T-helper 2 cell (primary cell): ENCODE results near the gene GPR139.

Experiments used
- DNase-seq, 5 experiments: peaks; one replicate each; pipeline versions ENCODE4 v3.0.0 to v3.0.0-alpha.2; 2012 to 2022
- total RNA-seq, 2 donors: gene quantifications; one replicate each; lab custom pipeline; 2026; lab: John Stamatoyannopoulos, UW

GPR139 gene
- total RNA-seq, result 0 reads per million in 2 donors

DNA sequence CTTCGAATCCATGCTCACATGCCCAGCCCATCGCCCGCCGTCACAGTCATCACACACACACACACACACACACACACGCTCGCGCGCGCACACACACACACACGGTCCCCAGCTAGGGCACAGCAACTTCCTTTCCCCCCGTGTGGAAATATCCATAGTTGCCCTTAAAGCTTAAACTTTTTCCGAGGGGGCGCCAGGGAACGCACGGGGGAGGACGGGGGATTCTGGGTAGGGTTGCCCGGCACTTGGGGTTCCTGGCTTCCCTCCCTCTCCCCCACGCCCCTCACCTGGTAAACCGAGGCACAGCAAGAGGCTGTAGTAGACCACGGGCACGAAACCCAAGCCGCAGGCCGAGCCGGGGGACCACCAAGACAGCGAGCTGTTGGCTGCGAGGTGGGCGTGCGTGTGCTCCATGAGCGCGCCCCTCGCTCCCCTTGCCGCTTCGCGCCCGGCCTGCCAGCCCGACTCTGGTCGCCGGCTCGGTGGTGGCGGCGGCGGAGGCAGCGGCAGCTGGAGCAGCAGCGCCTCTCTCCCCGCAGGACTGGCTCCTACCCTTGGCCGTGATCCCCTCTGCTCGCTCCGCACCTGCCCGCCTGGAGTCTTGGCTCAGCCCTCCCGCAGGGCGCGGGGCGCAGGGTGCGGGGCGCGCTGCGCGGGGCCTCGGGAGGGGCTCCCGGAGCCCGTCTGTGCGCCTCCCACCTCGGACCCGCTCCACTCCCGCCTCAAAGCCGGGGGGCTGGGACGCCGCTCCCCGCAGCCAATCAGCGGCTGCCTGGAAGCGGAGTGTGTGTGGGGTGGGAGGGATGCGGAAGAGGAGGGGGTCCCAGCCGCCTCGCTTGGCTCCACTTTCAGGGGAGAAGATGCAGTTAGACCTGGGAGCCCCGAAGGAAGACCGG is at the start of gene GPR139:
GPR139 (minus strand) TSS at position 688 of the 896 bp plus-strand sequence; CDS start at position 414, 274 bp downstream.
- no peak for DNase-seq

DNA sequence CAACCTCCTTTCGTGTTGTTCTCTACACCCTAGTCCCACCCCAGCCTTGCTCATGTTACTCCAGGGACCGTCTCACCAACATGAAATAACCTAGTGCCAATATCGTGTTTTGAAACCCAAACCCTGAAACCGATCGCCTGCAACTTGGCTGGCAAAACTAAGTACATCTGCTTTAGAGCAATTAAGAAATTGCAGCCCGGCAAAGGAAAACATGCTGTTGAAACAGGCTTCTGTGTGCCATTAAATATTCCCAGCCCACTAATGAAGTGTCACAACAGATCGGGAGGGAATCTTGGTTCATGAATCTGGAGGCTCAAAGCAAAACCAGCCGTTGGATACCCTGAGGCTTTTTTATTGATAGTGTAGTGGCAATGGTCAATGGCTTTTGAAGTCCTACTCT is 48.3 kb upstream of the GPR139 start:
- no peak for DNase-seq

DNA sequence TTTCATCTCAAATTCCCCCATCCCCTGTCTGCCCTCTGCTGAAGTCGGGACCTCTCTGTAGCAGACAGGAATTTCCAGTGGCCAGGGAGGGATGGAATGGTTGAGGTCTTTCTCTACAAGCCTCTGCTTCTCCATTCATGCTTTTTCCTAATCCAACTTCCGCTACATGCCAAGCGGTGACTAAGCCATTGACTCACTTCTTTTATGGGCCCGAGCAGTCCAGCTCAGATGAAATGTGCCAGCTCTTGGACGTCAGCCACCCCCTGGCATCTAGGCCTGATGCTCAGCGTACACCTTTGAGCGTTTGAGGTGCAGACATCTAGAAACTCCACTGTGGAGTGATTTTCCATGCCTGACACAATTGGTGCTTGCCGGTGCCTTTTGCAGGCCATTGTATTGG is 40.7 kb upstream of the GPR139 start:
- no peak for DNase-seq

DNA sequence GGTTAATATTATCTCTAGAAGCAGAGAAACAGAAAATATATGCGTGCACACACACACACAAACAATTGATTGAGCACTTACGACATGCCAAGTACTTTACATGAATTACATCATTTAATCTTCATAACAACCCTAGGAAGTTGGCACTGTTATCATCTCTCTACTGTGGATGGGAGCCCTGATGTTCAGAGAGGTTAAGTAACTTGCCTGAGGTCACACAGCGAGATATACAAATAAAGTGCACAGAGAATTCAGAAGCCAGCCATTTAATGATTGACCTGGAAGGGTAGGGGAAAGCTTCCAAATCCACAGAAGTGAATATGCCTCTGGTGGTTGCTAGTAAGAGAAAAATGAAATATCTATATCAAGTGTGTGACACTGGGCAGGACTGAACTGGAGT is 37.5 kb upstream of the GPR139 start:
- no peak for DNase-seq

DNA sequence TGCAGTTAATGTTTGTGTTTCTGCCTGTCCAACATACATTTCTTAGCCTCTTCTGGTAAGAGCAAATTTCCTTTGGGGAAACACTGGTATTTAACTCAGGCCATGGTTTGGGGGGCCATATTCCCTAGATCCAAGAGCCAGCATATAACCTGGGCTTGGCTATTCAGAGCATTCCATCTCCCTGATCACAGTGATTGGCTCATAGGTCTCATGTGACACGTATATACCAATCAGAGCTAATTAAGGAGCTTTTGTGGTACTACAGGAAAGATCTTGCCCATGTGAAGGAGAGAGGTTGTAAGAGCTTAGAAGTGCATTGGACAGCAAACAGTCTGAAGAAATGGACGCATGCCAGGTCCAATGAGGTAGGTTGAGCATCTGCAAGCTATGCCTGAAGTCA is 33.4 kb upstream of the GPR139 start:
- DNase-seq, result no peak

DNA sequence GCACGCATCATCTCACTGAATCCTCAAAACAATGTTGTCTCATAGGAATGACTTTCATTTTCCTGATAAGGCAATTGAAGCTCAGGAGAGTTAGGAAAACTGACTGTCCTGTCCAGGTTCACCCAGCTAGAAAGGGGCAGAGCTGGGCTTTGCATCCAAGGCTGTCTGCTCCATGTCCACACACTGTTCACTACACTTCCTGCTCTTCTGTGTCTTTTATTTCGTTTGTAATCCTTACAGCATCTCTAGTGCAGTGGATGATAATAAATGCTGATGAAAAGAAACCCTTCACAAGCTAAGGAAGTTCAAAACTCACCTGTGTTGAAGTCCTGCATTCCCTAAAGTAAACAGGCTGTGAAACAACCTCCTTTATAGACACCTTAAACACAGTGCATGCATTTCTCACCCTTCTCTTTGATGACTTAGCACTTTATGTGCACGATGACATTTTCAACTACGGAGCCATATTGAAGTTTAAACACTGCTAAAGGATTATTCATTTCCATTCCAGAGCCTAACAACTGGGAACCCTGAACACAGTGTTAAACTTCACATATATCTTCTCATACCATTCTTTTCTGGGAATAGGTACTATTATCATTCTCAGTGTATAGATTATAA is 31.0 kb upstream of the GPR139 start:
- no peak for DNase-seq

DNA sequence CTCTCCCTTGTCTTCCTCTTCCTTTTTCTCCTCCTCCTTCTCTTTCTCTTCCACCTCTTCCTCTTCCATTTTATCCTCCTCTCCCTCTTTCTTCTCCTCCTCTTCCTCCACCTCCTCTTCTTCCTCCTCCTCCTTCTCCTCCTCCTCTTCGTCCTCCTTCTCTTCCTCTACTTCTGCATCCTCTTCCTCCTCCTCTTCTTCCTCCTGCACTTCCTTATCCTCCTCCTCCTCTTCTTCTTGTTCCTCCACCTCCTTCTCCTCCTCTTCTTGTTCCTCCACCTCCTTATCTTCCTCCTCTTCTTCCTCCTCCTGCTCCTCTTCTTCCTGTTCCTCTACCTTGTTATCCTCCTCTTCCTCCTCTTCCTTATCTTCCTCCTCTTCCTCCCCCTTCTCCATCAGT is 28.8 kb upstream of the GPR139 start:
- DNase-seq, result no peak

DNA sequence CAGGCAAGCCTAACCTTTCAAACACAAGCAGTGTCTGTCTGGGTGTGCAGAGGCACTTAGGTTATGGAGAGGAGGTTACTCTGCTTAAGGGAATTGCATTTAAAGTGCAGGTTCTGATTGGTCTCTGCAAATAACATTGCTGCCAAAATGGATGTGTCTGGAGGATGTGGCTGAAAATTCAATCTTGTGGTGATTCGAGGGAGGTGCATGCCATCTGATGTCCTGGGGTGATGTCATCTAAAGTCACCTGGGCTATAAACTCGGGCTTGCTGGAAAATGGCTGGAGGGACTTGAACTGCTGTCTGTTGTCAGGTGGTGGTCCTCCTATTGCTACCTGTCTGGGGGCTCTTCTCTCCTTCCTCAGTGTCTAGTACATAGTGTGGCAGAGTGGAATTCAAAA is 28.3 kb upstream of the GPR139 start:
- no peak for DNase-seq

DNA sequence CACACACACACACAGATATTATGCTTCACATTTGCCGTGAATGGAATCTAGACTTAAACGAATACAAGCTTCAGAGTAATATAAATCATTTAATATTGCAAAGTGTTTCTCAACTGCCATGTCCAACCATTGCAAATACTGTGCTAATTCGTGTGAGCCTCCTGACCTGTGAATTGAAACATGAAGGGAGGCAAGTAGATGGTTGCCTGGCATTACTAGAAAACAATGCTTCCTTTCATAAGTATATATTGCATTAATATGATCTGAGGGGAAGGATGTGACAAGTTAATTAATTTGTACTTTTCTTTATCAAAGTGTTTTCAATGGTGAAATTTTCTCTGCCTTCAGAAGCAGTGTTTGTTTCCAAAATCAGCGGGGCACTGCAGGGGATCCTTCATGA is 25.7 kb upstream of the GPR139 start:
- DNase-seq, result no peak

DNA sequence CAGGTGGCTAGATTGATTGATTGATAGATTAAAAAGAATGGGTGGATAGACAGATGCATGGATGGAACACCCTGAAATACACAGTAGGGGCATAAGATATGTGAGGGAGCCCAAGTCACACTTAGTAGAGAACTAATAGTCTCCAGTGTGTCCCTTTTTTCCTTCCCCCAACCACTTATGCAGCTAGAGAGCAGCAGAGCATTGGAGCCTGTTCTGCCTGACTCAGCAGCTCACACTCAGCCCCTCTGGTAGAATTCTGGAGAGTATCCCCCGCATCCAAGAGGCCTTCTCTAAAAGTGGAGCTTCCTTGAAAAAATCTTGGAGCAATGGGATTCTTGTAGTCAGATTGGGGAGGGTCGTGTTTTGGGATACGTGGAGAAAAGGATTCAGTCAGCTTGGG is 20.5 kb upstream of the GPR139 start:
- DNase-seq, result no peak

DNA sequence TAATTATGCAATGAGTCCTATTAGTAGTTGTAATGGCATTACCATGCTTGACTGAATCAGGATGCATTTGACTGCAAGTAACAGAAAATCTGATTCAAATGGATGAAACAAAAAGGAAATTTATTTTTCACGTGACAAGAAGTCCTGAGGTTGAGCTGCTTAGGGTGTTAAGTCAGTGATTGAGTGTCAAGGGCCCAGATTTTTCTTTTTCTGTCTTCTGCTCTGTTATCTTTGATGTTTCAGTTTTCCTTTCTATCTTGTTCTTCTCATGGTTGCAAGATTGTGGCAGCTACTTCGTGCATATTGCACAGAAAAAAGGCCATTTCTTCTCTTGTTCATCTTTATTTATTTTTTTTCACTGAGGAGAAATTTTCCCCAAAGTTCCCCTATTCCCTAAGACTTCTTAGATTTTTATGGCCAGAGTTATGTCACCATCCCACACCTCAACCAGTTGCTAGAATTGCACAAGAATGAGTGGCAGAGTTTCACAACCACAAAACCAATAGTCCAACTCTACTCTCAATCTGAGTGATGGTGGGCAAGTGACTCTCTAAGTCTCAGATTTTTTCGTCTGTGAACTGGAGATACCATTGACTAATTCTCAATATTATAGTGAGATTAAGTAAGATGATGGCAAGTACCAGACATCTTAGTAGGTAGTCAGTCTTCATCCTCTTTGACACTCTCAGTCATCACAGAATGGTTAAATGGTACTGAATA is 15.7 kb upstream of the GPR139 start:
- DNase-seq, result no peak

DNA sequence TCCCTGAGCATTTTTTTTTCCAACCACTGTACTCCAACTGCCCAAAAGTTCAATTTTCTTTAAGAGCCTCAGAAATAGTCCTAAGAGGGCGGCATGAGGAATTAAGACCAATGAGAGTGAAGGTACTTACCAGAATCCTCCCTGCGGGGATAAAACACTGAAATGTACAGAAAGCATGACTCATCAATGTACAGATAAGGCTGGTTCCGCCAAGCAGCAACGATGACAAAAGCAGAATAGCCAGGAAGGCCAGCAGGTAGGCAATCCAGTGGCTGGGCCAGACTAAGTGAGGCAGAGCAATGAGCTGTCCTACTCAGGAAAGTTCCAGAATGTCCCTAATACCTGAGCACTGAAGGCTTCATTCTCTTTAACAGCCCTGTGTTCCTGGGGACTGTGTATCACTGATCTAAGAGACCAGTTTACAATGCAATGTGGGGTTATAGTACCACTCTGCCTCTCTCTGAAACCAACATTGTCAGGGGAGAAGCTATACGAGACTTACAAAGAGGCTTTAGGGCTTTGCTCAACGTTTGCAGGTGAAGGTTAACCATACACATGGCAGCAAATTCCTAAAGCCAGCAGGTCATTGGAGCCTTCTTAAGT is 11.0 kb upstream of the GPR139 start:
- no peak for DNase-seq

DNA sequence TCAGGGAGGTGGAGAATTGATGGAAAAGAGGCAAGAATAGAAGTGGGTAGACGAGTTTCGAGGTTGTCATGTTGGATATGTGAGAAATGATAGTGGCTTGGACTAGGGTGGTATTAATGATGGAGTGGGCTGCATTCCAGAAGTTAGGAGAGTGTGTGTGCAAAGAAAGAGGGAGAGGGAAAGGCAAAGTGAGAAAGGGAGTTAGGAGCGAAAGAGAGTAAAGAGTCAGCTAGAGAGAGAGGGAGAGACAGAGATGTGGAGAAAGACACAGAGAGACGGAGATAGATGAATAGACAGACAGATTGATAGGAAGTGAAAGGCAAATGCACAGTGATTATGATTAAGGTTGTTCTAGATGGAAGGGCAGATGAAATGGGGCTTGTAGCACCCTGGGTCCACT is 5.4 kb upstream of the GPR139 start:
- DNase-seq, result no peak

DNA sequence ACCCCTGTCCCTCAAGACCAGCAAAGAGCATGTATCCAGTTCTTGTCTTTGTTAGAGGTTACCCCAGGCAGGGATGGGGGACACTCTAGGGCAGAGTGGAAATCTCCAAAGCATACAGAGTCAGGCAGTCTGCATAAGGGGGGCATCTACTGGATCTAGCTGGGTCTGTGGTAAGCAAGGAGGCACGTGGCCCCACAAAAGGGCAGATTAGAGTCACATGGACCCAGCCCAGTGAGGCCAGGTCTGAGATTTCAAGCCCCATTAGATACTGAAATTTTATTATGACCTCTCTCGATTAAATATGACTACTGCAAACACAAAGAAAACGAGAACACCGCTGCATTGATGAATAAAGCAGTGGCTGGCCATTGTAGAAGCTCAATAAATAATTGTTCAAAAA is 1.6 kb upstream of the GPR139 start:
- DNase-seq, result no peak

DNA sequence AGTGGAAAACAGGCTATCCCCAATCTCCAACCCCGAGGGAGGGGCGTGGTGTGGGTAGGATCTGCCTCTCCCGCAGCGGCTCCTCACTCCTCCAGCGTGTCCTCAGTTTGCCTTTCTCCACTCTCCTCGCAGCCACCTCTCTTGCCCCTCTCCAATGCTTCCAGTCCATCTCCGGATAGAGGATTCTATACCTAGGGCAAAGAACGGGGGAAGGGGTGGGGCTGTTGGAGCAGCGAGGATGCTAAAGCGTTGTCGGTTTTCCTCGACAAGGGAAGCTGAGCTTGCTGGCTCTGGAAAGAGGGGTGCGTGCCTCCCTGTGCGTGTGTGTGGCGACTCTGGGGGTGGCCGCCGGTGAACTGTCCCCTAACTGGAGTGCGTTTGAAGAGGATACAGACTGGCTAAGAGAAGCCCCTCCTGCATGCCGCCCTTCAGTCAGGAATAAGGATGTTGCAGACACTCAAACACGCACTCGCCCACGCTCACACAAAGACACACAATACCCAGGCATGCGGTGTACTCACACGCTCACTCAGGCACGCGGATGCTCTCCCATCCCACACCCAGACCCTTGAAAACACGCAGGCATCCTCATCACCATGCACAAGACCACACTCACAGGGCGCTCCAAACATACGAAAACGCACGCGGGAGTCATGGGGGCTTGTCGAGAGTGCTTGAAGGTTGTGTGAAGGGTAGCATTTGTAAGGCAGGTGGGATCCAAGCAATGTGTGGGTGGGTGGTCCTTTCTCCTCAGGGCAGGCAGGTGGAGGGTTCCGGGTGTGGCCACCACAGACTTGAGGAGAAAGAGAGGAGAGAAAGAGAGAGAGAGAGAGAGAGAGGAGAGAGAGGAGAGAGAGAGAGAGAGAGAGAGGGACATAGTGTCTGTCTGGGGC is 655 bp upstream of the GPR139 start:
- no peak for DNase-seq

DNA sequence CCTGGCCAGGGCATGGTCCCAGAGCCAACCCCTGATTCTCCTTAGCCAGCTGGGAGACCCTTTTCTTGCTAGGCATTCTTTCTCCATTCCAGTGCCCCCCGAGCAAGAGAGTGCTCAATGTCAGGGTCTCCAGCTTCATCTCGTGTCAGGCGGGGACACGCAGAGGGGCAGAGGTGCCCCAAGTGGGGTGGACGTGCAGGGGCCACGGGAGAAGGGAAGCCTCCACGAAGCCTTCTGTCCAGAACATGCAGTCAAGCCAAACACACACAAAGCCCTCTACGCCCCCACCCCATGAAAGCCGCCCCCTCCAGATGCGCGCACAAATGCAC is 852 bp downstream of the GPR139 start:
- DNase-seq, result no peak

DNA sequence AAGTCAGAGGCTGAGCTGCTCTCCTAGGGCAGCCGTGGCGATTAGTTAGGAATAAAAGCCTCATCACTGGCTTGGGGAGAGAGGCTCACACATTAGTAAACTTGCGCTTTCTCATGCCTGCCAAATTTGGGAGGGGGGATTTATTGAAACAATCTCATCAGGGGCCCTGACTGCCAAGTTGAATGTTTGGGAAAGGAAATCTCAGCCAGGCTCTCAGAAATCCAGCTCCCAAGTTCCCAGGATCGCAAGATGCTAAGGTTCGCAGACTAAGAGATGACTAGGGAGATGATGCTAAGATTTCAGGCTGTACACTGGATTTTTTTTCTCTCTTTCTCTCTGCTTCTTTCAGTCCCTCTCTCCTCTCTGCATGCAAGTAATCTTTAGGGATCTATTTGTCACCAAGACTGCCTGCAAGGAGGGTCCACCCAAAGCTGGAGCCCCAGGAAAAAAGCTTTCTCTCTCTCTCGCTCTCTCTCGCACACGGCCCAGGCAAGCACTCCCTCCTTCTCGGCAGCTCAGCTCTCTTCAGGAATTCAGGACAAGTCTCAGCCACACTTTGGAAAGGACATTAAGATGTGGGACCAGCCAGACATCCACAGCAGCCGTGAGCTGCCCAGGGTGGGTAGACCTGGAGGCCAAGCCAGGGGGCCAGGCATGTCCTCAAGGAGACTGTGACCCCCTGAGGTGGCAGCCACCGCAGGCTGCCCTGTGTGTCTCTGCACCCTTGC is 1.4 kb downstream of the GPR139 start:
- no peak for DNase-seq

DNA sequence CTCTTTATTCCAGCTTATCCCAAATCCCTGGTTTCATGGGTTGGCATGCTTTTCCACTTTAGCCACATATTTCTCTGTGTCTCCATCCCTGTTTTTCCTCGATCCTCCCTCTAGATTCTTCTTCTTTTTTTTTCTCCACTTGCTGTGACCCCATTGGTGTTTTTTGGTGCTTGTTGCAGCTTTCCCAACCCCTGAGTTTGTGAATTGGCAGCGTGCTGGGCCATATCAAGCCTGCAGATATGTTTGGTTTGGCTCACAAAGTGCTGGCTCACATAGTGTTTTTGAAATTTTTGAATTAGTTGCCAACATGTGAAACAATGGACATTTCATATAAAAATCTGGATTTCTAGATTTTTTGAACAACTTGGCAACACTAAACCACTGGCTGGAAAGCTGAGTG is 8.8 kb downstream of the GPR139 start:
- DNase-seq, result no peak

DNA sequence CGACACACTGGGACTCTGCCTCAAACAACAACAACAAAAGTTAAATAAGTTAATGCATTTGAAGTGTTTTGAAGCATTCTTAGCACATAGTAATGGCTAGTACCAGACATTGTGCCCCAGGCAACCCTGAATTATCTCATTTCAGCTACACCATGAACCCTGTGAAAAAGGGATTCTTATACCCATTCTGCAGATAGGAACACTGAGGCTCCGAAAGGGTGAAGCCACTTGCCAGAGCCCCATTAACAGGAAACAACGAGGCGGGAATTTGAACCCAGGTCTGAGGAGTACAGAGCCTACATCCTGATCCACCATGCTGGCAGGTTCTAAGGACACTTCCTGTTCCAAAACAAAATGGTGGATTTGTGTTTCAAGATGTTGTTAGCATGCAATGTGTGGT is 9.2 kb downstream of the GPR139 start:
- no peak for DNase-seq

DNA sequence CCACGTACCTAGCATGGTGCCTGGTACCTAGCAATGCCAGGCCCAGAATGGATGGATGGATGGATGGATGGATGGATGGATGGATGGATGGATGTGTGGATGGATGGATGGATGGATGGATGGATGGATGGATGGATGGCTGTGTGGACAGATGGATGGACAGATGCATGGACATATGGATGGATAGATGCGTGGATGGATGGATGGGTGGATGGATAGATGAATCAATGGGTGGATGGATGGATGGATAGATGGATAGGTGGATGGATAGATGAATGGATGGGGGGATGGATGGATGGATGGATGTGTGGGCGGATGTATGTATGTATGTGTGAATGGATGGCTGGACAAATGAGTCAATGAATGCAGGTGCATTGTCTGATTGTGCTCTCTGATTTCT is 12.6 kb downstream of the GPR139 start:
- DNase-seq, result no peak

DNA sequence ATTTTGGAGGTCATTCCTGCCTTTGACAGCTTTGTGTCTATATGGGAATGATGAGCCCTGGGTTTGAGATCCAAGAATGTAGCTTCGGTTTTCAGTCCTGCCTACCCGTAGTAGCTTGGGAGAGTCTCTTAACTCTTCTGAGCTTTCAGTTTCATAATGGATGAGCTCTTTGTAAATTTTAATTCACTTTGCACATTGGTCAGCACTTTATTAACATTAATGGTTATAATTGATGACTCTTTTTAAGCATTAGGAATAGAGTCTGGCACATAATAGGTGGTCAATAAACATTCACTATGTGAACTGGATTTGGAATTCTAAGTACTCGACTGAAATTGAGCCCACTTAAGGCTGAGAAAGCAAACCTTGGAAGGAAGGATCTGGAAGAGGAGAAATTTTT is 17.3 kb downstream of the GPR139 start:
- no peak for DNase-seq

DNA sequence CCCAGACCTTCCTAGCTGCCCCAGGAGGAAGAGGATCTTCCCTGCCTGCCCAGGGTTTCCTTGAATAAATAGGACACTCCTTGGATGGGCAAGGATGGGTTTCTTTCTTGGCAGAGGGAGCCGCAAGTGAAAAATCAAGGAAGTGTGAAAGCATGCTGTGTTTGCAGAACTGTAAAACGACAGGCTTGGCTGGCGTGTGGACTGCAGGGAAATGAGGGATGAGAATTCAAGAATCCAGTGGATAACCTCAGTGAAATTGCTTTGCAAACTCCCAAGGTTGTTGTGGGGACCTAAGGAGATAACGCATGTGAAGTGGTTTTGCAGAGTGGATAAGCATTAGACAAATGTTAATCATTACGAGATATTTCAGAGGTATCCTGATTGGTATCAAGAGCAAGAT is 20.4 kb downstream of the GPR139 start:
- no peak for DNase-seq
